ENCODE data around the gene OLFML2B.

Gene OLFML2B

GRCh38 chr1:161945306-161946060 lies 78.2 kb downstream of the OLFML2B start:
- DNase-seq (ENCODE audit: low spot score) = no peak

DNA sequence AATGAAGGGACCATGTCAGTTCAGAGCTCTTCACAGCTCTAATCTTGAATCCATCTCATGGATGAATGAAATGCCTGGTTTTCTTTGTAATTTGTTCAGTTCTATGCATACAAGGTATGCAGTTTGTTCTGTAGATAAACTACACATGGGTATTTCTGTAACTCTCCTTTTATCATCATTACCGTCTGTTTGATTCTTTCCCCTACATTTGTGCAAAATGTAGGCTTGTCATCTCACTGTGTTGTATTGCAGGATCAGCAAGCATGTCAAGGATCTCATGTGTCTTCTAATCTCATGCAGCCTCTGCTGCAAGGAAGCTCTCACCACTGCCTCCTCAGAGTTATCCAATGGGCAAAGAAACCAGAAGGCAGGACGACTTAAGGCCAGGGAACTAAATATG lies 79.3 kb downstream of the OLFML2B start:
- no peak for DNase-seq (ENCODE audit: low spot score)

DNA sequence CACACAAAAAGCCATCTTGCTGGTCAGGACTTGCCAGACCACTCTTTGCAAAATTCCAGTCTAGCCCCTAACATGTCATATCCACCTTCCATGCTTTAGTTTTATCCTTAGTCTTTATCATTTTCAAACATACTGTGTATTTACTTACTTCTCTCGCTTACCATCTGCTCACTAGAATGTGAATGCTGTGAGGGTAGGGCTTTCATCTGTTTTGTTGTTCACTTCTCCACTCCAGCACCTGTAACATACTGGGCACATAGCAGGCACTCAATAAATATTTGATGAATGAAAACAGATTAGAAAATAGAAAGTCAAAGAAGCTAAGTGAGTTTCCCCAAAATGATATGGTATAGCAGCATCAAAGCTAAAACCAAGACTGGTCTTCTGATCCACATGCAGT lies 79.9 kb downstream of the OLFML2B start:
- DNase-seq (ENCODE audit: low spot score) = no peak

DNA sequence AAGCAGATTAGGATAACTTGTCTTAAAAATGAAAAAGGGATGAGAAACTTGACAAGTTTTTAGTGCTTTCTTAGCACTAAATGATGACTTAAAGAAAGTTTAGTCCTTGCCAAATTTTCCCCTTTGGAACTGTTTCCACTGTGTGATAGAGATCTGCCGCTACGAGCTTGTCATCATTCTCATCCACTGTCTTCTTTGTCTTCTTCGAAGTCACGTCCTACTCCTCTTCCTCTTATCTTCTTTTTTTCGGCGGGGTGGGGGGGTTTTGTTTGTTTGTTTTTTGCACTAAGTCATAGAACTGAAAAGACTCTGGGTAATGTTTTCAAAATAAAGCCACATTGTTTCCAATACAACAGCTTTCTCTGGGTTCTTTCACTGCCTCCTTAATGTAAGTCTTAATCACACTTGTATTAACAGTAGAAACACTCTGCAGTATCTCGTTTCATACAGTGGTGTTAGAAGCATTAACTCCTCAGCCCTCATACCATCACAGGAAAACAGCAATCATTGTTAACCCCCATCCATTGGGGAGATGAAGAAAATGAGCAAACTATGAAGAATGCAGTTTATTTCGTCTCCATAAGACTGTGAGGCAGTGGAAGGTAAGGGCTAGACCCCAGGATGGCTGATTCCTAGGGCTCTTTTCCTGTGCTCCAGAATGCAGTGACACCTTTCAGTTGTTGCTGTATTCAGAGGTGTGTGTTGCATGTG lies 81.8 kb downstream of the OLFML2B start:
- no peak for DNase-seq (ENCODE audit: low spot score)

GRCh38 chr1:161940866-161941591 lies 82.6 kb downstream of the OLFML2B start:
- DNase-seq (ENCODE audit: low spot score) = no peak

DNA sequence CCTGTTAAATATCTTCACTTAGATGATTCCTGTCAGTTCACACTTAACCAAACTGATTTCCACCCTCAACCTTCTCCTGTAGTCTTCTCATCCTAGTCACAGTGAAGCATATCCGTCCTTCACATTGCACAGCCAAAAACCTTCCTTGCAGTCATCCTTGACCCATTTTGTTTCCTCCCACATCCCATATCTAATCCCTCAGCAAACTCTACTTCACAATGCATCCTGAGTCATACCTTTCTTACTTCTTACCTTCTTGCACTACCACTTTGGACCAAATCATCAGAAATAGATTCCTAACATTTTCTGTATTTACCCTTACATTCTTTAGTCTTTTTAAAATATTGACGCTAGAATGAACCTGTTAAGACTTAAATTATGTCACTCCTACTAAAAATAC lies 86.9 kb downstream of the OLFML2B start:
- no peak for DNase-seq (ENCODE audit: low spot score)

- DNase-seq (ENCODE audit: low spot score) = no peak
Observed at GRCh38 chr1:161935264-161935663, 88.4 kb downstream of the OLFML2B start.

- no peak for DNase-seq (ENCODE audit: low spot score)
Observed at GRCh38 chr1:161933592-161934588, 89.8 kb downstream of the OLFML2B start.

All from SW480 (cell line).